Esophagus squamous epithelium (tissue), 4 donors: Measurements from ENCODE around the gene CHIT1.
A peak's percentile ranks its signal among the peaks of the same experiment; 100 is the strongest.

ENCODE experiments used
- POLR2A ChIP-seq, 4 donors: fragments of 450-650 bp; IDR thresholded peaks; one replicate each; pipeline ENCODE4 v1.6.1; 2017; ENCODE audit warnings: antibody characterized with exemption in 4 of 4, mild to moderate bottlenecking in 4 of 4, moderate library complexity in 3 of 4
- TF ChIP-seq, protein P1 (sequence below), 6 experiments: fragments of 450-650 bp in 4 of 6; fragments of 200-600 bp in 2 of 6; sonication (generic) in 2 of 6; IDR thresholded peaks; one replicate each; pipeline ENCODE4 v1.5.1; 2016 to 2019; ENCODE audit warnings: antibody characterized with exemption in 6 of 6, mild to moderate bottlenecking in 4 of 6, moderate library complexity in 4 of 6

DNA sequence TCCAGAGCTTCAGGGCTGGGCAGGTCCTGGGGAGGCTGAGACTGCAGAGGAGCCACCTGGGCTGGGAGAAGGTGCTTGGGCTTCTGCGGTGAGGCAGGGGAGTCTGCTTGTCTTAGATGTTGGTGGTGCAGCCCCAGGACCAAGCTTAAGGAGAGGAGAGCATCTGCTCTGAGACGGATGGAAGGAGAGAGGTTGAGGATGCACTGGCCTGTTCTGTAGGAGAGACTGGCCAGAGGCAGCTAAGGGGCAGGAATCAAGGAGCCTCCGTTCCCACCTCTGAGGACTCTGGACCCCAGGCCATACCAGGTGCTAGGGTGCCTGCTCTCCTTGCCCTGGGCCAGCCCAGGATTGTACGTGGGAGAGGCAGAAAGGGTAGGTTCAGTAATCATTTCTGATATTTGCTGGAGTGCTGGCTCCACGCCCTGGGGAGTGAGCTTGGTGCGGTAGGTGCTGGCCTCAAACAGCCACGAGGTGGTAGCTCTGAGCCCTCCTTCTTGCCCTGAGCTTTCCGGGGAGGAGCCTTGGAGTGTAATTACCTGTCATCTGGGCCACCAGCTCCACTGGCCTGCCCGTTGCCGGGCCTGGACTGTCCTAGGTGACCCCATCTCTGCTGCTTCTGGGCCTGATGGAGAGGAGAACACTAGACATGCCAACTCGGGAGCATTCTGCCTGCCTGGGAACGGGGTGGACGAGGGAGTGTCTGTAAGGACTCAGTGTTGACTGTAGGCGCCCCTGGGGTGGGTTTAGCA lies 63.1 kb downstream of the CHIT1 start:
- TF ChIP-seq, protein P1, sequence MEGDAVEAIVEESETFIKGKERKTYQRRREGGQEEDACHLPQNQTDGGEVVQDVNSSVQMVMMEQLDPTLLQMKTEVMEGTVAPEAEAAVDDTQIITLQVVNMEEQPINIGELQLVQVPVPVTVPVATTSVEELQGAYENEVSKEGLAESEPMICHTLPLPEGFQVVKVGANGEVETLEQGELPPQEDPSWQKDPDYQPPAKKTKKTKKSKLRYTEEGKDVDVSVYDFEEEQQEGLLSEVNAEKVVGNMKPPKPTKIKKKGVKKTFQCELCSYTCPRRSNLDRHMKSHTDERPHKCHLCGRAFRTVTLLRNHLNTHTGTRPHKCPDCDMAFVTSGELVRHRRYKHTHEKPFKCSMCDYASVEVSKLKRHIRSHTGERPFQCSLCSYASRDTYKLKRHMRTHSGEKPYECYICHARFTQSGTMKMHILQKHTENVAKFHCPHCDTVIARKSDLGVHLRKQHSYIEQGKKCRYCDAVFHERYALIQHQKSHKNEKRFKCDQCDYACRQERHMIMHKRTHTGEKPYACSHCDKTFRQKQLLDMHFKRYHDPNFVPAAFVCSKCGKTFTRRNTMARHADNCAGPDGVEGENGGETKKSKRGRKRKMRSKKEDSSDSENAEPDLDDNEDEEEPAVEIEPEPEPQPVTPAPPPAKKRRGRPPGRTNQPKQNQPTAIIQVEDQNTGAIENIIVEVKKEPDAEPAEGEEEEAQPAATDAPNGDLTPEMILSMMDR (IDR thresholded peaks at IDR 0.05) = peak in 2 of 6 experiments; percentile 4 to 57
- no peak for TF ChIP-seq POLR2A (IDR thresholded peaks at IDR 0.05)
